GM21528 (cell line): ENCODE data around the gene MBLAC1.

Experiments used
- ATAC-seq: cut with Tn5 transposase; IDR thresholded peaks from one replicate; pipeline ENCODE4 v1.9.1; 2021; ENCODE audit warnings: mild to moderate bottlenecking, moderate library complexity; ENCODE audit not compliant: unreplicated experiment, low FRiP score

MBLAC1 gene

DNA sequence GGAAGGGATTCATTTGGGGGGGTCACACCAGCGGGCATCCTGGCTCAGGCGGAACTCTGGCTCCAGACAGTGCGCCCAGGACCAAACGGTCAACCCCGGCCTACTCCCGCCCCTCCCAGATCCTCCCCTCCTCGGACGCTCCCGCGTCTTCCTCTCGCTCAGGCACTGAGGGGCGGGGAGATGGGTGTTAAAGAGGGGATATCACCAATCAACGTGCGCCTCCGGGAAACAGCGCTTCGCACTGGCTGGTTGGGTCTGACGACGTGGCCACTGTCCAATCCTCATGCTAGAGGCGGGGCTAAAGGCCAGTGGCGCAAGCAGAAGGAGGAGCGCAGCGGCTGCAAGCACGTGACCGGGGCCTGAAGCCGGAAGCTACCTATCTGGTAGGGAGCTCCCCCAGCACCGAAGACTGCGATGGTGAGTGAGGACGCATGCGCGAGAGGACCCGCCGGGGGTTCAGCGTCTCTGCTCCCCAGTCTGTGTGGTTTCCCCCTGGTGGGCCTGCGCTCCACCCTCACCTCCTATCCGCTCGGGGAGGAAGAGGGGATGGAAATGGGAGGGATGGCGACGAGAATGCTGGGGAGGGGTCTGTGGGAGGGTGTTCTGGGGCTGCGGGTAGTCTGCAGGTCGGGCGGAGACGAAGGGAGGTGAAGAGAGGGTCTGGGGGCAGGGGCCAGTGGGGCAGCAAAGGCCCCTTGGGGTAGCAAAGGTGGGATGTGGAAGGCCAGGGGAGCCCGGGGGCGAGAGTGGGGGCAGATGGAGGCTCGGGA is 22.0 kb downstream of the MBLAC1 start, which contains the start of gene LAMTOR4:
LAMTOR4 (plus strand) TSS at position 360 of the 770 bp plus-strand sequence; CDS start at position 415, 55 bp downstream.
- ATAC-seq, result peak; percentile 98

DNA sequence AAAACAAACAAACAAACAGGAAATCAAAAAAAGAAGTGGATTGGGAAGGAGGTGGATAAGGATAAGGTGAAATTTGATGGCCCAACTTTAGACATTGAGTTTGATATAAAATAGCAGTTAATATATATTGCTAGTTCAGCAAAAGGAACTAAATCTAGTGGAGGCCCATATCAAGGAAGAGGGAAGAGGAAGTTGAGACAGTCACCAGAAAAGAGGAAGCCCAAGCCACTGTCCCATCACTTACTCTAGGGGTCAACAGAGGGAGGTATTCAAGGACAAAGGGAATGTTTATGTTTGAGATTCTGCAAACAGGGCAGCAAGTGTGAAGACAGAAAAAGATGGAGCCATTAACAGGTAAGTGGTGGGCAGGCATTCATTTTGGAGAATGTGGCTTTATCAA is 25.6 kb downstream of the MBLAC1 start:
- ATAC-seq, result no peak

GRCh38 chr7:100152937-100153666 is 26.3 kb downstream of the MBLAC1 start:
- no peak for ATAC-seq

DNA sequence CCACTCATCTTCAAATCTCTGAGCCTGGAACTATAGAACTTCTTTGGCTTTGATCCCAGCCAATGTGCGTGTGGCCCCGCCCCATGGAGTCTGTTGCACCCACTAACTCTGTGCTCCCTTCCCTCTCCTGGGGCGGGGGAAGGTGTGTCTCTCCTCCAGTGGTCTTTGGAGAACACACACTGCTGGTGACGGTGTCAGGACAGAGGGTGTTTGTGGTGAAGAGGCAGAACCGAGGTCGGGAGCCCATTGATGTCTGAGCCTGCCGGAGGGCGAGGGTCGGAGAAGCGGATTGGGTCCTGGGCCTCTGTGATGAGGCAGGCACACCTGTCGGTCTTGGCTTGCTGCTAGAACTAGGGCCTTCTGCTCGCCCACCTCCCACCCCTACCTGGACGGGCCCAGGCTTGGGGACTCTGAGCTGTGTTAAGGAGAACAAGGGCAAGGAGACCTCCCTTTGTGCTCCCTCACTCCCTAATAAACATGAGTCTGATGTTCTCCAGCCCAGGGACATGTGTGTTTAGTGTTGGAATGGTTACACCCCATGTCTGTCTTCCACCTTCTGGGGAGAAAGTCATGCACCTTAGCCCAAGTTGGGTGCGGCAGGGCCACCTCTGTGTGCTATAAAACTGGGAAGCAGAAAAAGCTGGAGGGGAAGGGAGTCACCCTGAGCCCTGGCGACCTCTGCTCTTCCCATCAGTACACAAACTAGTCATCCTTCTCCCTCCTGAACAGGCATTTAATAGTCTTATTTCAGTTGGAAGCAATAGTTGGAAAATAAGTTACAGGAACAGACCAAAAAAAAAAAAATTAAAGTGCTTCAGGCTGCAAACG is 27.2 kb downstream of the MBLAC1 start:
- ATAC-seq, result no peak

- no peak for ATAC-seq
Measured at GRCh38 chr7:100154651-100155491, 28.1 kb downstream of the MBLAC1 start.

GRCh38 chr7:100155553-100156317 is 29.0 kb downstream of the MBLAC1 start:
- no peak for ATAC-seq

DNA sequence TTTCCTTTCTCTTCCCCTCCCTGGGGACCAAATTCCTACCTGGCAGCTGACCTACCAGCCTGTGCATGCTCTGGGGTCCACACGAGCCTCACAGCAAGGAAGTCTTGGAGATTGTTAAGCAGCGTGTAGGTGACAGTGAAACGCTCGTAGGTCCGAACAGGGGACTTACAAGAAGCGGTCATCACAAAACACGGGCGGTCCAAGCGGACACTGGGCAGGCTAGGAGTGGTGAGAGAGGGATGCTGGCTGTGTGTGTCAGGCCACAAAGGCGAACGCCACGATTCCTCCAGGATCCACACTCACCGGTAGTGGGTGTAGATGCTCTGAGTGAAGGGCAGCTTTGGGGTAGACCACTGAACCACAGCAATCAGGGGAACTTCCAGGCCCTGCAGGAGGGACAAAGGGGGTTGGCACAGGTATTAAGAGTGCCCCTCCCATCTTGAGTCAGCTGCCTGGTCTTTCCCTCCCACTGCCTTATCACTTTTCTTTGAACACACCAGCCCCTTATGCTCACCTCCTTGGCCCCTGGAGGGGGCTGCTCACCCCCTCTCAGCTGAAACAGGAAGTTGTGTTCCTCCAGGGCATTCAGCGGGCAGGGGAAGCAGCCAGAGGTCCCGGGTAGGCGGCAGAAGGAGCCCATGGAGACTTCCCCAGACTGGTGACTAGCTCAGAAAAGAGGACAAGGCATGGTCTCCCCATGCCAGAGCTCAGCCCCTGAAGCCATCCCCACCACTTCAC is 29.7 kb downstream of the MBLAC1 start:
- no peak for ATAC-seq

DNA sequence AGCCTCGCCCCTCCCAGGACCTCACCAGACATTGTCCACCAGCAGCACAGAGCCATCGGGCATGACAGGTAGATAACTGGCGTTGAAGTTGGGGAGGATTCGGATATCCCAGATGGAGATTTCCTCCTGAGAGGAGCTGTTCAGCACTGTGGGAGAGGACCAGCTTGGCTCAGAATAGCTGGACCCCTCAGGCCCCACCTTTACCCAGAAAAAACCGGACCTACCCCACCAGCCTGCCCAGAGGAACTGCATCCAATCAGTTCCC is 30.2 kb downstream of the MBLAC1 start:
- ATAC-seq, result no peak

- no peak for ATAC-seq
Measured at GRCh38 chr7:100157334-100158228, 30.8 kb downstream of the MBLAC1 start.

DNA sequence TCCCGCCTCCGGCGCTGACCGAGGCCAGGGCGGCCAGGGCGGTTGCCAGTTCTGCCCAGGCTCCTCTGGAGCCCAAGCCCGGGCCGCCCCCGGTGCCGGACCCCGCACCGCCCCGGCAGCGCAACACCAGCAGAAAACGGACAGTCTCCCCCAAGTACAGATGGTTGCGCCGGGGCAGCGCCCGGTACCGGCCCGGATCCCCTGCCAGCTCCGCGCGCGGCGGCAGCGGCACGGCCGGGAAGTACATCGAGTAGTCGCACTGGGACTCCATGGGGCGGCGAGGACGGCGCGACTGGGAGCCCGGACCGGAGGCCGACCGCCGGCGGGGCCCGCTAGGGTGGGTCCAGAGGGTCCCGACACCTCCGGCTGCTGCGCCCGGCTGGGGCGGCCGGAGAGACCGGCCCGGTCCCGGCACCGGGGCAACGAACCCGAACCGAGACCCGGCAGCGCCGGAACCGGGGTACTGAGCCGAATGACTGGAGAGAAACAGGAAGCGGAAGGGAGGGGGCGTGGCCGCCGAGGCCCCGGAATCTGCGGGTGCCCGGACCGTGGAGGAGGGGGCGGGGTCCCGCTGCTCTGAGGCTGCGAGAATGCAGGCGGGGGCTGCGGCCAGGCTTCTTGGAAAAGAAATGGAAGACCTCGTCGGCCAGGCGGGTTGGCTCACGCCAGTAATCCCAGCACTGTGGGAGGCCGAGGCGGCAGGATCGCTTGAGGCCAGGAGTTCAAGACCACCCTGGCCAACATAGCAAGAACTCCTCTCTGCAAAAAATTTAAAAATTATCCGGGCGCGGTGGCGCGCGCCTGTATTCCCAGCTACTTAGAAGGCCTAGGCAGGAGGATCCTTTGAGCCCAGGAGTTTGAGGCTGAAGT is 31.7 kb downstream of the MBLAC1 start, which contains the start of gene TRAPPC14:
TRAPPC14 (minus strand) TSS at position 495 of the 870 bp plus-strand sequence; CDS start at position 271, 224 bp downstream.
- ATAC-seq, result no peak

GRCh38 chr7:100159099-100159623 is 32.4 kb downstream of the MBLAC1 start:
- ATAC-seq, result no peak

DNA sequence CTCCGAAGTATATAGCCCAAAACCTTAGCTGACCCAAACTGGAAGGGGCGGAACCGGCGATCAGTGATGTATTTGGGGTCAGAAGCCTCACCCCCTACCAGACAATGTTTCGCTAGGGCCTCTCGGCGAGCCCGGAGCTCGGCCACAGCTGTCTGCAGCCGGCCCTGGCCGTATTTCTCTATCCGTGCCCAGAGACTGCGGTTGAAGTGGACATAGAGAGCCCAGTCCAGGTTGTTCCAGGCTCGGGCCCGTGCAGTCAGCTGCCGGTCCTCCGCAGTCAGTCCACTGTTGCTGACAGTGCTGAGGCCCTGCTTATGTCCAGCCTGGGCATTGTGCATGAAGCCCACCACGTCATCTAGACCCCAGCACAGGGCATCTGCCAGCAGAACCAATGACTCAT is 33.3 kb downstream of the MBLAC1 start:
- ATAC-seq, result no peak

DNA sequence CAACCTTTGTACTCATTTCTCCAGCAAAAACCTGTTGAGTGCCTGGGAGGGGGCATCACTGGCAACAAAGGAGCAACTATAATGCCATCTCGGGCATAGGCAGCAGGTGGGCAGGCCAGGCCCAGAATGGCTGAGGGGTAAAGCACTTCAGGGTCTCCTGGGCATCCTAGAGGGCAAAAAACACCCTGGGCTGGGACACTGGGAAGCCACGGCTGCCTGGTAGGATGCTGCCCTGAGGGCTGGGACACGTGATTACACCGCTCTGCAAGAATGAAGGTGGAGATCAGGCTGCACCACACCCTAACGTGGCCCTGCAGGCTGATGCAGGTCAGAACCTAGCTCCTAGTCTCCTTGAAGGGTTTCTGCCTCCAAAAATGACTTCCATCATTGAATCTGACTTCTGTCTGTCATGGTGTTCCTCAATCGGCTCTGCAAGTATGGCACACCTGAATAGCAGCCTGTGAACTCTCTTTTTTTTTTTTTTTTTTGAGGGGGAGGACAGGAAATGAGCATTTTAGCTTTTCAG is 36.3 kb downstream of the MBLAC1 start:
- ATAC-seq, result no peak

DNA sequence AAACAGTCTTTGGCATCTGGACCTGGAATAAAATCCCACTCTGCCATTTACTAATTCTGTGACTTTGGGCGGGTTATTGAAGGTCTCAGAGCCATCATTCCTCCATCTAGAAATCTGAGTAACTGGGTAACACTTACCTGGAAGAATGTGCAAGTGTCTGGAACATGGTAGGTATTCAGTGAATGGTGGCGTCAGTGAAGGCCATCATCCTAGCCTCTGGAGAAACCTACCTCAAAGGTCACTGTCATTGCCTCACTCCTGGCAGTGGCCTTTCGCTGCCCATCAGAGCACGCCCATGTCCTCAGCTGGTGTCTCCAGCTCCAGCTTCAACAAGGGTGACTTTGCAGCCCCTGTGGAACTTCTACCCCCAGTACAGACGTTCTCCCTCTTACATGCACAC is 37.1 kb downstream of the MBLAC1 start:
- ATAC-seq, result no peak

GRCh38 chr7:100166317-100166940 is 39.7 kb downstream of the MBLAC1 start:
- ATAC-seq, result no peak
